AG04450 (cell line): ENCODE results near the gene HDDC2. TPM values are rescaled to one million over a fixed set of nuclear protein-coding genes. Genes with fewer than 3 reads are reported as not detected.

Experiments used
- CTCF ChIA-PET: fragments of 300-600, 350-600 bp; formaldehyde crosslinking; extraction: SDS; loops from one replicate; lab custom pipeline; 2022; ENCODE audit warnings: antibody characterized with exemption, inconsistent platforms; lab: Charles Lee
- POLR2A ChIA-PET: fragments of 350-600 bp; formaldehyde crosslinking; extraction: SDS; loops from one replicate; lab custom pipeline; 2021; ENCODE audit warnings: antibody characterized with exemption, inconsistent platforms; lab: Yijun Ruan, JAX
- DNase-seq: peaks from one replicate; pipeline ENCODE4 v3.0.0-alpha.2; 2011; ENCODE audit warnings: low read depth, low spot score
- H3K27ac ChIP-seq: one replicate; pipeline ENCODE4 v1.5.1; 2012; ENCODE audit warnings: low read depth, low read length, control low read depth
- H3K27me3 ChIP-seq: one replicate; pipeline ENCODE4 v1.6.0; 2012; ENCODE audit warnings: low read length; ENCODE audit not compliant: control insufficient read depth, insufficient read depth
- H3K4me3 ChIP-seq: 2 replicates; pipeline ENCODE4 v1.5.1; 2011; ENCODE audit warnings: mild to moderate bottlenecking, low read depth, low read length, control low read depth
- H3K9me3 ChIP-seq: 2 replicates; pipeline ENCODE4 v1.5.1; 2012; ENCODE audit warnings: low read length; ENCODE audit not compliant: control insufficient read depth, insufficient read depth
- polyA plus RNA-seq: library from polyadenylated mRNA; depleted of rRNA; stranded (reverse); fragments of >200 nt; gene quantifications from 2 replicates; pipeline ENCODE4 v1.2.3, GENCODE V29; 2011
- TF ChIP-seq, protein P1 (sequence below): IDR thresholded peaks from 2 replicates; pipeline ENCODE4 v1.5.1; 2011; ENCODE audit warnings: low read depth, low read length, control low read depth, inconsistent platforms

HDDC2 gene
- polyA plus RNA-seq, 1 experiment = 116 TPM

GRCh38 chr6:125279961-125280360 is 21.8 kb downstream of the HDDC2 start:
- no peak for DNase-seq
- Histone ChIP-seq H3K9me3 (peaks cover 10% of the 10 kb centered on the region), H3K4me3 (no peak overlapping the region), H3K27ac (no peak overlapping the region), H3K27me3 (no peaks in the 10 kb centered on the region)
- ChIA-PET CTCF (interaction anchor here (0.5 kb wide), 1 partner anchor 22 kb away, joined by 3 read pairs; no protein-coding TSS in a partner anchor), POLR2A (no interaction called here)
- TF ChIP-seq, protein P1, sequence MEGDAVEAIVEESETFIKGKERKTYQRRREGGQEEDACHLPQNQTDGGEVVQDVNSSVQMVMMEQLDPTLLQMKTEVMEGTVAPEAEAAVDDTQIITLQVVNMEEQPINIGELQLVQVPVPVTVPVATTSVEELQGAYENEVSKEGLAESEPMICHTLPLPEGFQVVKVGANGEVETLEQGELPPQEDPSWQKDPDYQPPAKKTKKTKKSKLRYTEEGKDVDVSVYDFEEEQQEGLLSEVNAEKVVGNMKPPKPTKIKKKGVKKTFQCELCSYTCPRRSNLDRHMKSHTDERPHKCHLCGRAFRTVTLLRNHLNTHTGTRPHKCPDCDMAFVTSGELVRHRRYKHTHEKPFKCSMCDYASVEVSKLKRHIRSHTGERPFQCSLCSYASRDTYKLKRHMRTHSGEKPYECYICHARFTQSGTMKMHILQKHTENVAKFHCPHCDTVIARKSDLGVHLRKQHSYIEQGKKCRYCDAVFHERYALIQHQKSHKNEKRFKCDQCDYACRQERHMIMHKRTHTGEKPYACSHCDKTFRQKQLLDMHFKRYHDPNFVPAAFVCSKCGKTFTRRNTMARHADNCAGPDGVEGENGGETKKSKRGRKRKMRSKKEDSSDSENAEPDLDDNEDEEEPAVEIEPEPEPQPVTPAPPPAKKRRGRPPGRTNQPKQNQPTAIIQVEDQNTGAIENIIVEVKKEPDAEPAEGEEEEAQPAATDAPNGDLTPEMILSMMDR = no peak

DNA sequence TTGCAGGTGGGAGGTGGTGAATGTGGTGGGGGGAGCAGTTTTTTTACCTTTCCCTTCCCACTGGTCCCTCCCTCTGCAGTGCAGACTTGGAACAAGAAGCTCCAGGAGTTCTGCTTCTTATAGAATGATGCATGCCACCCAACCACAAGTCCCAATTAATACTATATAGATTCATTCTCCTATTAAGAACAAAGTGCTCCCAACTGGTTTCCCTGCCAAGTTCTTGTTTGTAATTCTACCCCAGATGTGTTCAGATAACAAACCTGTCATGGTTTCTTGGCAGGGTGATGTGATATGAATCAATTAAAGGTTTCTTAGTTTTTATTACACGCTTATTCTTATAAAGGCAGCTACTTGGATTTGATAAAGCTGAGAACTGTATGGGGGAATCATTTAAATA is 23.9 kb downstream of the HDDC2 start:
- ChIA-PET POLR2A (no interaction called here), CTCF (no interaction called here)
- DNase-seq = no peak
- TF ChIP-seq, protein P1 = no peak
- Histone ChIP-seq H3K9me3 (peaks cover 10% of the 10 kb centered on the region), H3K4me3 (no peak overlapping the region), H3K27me3 (no peaks in the 10 kb centered on the region), H3K27ac (no peak overlapping the region)

DNA sequence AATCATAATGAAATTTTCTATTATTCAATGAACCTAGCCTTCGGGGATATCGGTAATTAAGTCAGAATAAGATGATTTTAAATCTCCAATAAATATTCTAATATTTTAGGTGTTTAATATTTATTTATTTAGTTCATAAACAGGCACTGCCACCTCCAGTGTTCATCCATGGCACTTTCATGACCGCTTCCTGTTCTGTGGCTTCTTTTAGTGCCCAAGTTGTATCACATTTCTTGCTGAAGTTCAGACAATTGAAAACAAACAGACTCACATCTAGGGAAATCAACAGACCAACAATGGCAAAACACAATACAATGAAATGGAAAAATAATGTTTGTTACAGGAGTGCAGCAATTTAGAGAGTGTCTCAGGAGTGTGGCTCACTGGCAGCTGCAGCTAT is 26.0 kb downstream of the HDDC2 start:
- Histone ChIP-seq H3K4me3 (no peak overlapping the region), H3K27ac (no peak overlapping the region), H3K27me3 (no peaks in the 10 kb centered on the region), H3K9me3 (peaks cover 9% of the 10 kb centered on the region)
- TF ChIP-seq, protein P1 = no peak
- ChIA-PET CTCF (no interaction called here), POLR2A (no interaction called here)
- no peak for DNase-seq

DNA sequence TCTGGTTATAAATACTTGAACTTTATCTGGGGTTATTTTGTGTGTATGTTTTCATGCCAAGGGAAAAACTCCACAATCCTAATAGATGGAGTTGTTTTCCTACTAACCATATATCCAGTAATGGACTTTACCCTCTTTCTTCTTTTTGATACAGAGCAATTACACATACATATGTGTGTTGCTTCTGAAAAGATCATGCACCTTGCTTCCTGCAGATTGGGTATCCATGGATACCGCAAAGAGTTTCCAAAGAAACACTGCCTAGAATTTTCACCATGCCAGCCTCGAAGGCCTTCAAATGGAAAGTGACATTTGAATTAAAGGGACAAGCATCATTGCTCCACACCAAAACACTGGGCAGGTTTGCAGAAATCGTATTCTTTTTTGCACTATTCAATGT is 26.8 kb downstream of the HDDC2 start:
- TF ChIP-seq, protein P1 = no peak
- no peak for DNase-seq
- Histone ChIP-seq H3K27me3 (no peaks in the 10 kb centered on the region), H3K9me3 (peaks cover under 1% of the 10 kb centered on the region; the same call in 1 of the 2 replicates), H3K27ac (no peak overlapping the region), H3K4me3 (no peak overlapping the region)
- POLR2A ChIA-PET = no interaction called here
- CTCF ChIA-PET = no interaction called here

DNA sequence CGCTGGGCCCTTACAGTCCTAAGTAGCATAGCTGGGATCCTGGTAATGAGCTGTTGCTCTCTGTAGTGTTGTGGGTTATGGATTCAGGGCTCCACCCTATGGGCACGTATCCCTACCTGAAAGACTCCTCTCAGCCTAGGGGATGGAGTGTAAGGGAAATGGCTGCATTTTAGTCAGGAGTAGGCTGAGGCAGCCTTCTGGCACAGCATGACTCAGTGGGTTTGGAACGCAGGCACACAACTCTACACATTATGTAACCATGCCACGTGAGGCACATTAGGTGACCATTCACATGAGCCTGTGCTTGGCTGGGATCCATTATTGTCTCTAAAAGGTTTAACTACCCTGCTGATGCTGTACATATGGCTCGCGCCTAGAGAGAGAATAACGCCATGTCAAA is 27.8 kb downstream of the HDDC2 start:
- Histone ChIP-seq H3K27ac (no peak overlapping the region), H3K27me3 (no peaks in the 10 kb centered on the region), H3K9me3 (no peaks in the 10 kb centered on the region), H3K4me3 (no peak overlapping the region)
- CTCF ChIA-PET = no interaction called here
- POLR2A ChIA-PET = no interaction called here
- TF ChIP-seq, protein P1 = no peak
- no peak for DNase-seq
